Activated T-cell treated with anti-CD3 and anti-CD28 coated beads, Interleukin-2, amount 50 U/mL, for 24 hours (primary cell): ENCODE measurements around the gene PRKAR1B.

Experiments used
- DNase-seq: peaks from one replicate; pipeline ENCODE4 v3.0.0-alpha.2; 2020
- H3K27ac Mint-ChIP-seq: 2 replicates; pipeline ENCODE4 v1.8.0; 2020; ENCODE audit warnings: mild to moderate bottlenecking, mixed read lengths
- H3K27me3 Mint-ChIP-seq: 2 replicates; pipeline ENCODE4 v1.8.0; 2020; ENCODE audit warnings: mixed read lengths
- H3K36me3 Mint-ChIP-seq: 2 replicates; pipeline ENCODE4 v1.8.0; 2020; ENCODE audit warnings: low read depth, mixed read lengths
- H3K4me1 Mint-ChIP-seq: 2 replicates; pipeline ENCODE4 v1.8.0; 2020; ENCODE audit warnings: low read depth, mixed read lengths
- H3K4me3 Mint-ChIP-seq: 2 replicates; pipeline ENCODE4 v1.8.0; 2020; ENCODE audit warnings: mild to moderate bottlenecking, moderate library complexity, mixed read lengths
- H3K9me3 Mint-ChIP-seq: 2 replicates; pipeline ENCODE4 v1.8.0; 2020; ENCODE audit warnings: mixed read lengths

The PRKAR1B gene

DNA sequence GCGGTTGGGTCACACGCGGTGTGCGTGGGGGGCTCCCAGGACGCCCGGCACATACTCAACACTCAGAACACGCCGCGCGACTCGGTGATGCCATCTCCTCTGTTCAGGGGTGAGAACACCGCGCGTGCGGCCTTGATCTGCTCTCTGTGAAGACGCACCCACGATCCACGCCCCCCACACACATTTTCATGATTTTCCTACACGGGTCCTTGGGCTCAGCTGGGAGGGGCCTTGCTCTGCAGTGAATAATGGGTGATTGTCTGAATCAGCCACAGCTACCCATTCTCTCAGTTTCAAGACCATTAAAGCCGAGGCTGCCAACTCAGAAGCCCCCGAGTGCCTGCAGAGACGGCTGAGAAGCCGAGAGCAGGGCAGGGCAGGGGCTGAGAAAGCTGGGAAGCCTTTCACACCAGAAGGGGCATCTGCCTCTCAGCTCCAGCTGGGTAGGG is 153.1 kb downstream of the PRKAR1B start:
- no peak overlapping the region for H3K27ac Mint-ChIP-seq
- peaks cover 2% of the 10 kb centered on the region for H3K9me3 Mint-ChIP-seq
- peaks cover 4% of the 10 kb centered on the region for H3K4me1 Mint-ChIP-seq
- no peak overlapping the region for H3K4me3 Mint-ChIP-seq
- DNase-seq, result no peak
- H3K27me3 Mint-ChIP-seq, result no peaks in the 10 kb centered on the region
- peaks cover 56% of the 10 kb centered on the region for H3K36me3 Mint-ChIP-seq

DNA sequence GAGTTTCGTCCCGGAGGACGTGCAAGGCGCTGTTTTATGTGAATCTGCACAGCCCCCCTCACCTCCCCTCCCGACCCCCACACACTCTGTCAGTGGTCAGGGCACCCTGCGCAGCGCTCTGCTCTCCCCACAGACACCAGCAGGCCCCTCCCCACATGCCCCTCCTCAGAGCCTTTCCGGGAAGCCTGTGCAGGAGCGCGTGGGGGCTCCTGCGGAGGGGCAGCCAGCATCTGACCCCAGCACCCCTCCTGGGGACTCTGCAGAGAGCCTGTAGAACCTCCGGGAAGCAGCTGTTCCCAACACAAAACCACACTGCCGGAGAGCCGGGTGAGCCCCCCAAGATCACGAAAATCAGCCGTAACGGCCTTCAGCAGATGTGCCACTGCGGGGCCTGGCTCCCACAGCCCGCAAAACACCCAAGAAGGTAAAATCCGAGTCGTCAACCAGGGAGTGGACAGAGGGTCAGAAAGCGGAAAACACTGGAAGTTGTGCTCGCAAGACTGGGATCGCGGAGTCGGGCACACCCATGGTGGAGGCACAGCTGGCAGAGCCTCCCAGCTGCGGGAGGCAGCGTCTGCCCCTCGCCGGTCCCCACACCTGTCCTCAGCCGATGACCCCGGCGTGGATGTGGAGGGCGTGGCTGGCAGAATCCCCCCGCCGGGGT is 153.7 kb downstream of the PRKAR1B start:
- Mint-ChIP-seq H3K4me3 (no peak overlapping the region), H3K4me1 (peaks cover 4% of the 10 kb centered on the region), H3K36me3 (peaks cover 55% of the 10 kb centered on the region), H3K9me3 (peaks cover 2% of the 10 kb centered on the region), H3K27ac (no peak overlapping the region), H3K27me3 (no peaks in the 10 kb centered on the region)
- DNase-seq, result no peak

DNA sequence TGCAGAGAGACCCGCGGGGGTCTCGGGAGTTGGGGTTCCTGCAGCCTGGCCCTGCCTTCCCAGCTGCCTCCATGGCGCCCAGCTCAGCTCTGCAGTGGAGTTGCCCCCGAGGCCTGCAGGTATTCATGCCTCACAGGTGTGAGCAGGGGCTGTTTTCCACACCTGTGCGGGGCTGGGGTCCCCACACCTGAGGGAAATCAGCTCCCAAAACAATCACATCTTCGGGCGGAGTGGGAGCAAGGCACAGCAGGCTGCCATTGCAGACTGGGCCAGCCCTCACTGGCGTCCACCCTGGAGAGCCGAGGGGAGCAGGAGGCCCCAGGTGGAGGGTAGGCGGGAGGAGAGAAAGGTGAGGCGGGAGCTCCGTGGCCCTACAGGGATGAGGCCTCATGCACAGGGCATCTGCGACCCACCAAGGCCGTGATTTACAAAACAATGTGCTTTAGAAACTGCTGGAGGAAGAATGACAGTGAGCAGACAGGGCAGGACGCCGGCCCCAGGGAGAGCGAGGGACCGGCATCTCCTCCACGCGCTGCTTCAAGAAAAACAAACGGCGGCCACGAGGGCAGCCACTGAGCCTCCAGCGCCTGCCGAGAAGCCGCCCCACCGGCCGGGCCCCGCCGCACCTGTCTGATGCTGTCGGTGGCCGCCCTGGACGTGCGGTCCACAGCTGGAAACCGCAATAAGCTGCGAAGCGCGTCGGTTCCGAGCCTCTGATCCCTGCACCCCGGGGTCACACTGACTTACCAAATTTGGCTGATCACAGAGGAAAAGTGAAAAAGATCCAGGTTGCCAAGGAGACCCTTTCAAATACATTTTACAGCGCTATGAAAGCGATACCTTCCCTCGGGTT is 154.4 kb downstream of the PRKAR1B start:
- no peaks in the 10 kb centered on the region for H3K27me3 Mint-ChIP-seq
- H3K4me3 Mint-ChIP-seq, result no peak overlapping the region
- no peak for DNase-seq
- no peak overlapping the region for H3K27ac Mint-ChIP-seq
- H3K4me1 Mint-ChIP-seq, result peaks cover 4% of the 10 kb centered on the region
- H3K36me3 Mint-ChIP-seq, result peaks cover 50% of the 10 kb centered on the region
- H3K9me3 Mint-ChIP-seq, result peaks cover 2% of the 10 kb centered on the region

DNA sequence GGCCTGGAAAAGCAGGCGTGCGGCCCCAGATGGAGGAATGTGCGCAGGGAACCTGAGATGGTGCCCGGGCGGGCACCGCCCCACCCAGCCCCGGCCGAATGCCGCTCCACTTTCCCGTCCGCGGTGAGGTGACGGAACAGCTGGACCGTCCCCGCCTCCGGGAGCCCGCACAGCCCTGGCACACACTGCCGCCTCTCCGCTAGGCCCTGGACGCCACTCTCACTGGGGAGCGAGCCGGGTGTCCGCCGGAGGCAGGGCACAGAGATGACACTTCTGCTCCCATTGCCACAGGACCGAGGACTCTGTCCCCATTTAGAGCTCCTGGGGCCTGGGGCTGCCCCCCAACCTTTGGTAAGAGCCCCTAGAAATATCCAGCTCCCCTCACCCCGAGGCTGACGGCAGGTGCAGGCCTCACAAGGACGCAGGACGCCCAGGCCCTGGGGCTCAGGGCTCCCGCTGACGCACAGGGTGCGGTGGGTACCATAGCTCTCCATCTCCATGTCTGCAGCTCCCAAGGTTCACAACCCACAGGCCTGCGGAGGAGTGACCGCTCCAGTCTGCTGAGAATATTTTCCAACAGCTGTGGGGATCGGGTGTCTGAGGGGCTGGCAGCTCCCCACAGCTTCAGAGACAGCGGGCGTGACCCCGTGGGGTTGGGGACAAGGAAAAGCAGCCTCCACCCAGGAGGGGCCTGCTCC is 155.2 kb downstream of the PRKAR1B start:
- Mint-ChIP-seq H3K27ac (no peak overlapping the region), H3K36me3 (peaks cover 44% of the 10 kb centered on the region), H3K9me3 (peaks cover 2% of the 10 kb centered on the region), H3K4me3 (no peak overlapping the region), H3K27me3 (no peaks in the 10 kb centered on the region), H3K4me1 (peaks cover 4% of the 10 kb centered on the region)
- no peak for DNase-seq

DNA sequence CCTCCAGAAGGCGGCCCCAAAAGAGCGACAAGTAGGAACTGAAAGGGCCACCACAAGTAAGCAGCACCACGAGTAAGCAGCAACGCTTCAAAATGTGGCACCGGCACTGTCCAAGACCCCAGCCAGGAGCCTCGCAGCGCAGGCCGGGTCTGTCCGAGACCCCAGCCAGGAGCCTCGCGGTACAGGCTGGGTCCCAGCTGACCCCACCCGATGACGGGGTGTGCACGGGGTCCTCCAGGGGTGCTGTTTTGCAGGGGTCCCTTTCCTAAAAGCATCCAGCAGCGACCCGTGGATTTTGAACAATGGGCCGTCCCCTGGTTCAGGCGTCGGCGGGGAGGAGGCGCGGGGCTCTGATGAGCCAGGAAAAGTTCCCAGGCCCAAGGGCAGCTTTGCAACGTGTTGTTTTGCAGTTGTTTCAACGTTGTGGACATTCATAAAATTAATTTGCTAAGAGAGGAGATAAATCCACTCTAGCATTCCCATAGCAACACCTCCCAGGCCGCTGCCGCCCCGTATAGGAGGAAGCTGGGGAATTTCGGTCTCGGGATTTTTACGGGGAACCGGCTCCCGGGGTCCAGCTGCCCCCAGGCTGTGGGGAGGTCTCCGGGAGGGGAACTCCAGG is 155.9 kb downstream of the PRKAR1B start:
- Mint-ChIP-seq H3K27me3 (no peaks in the 10 kb centered on the region), H3K4me1 (peaks cover 4% of the 10 kb centered on the region), H3K9me3 (peaks cover 2% of the 10 kb centered on the region), H3K4me3 (no peak overlapping the region), H3K36me3 (peaks cover 37% of the 10 kb centered on the region), H3K27ac (no peak overlapping the region)
- no peak for DNase-seq

DNA sequence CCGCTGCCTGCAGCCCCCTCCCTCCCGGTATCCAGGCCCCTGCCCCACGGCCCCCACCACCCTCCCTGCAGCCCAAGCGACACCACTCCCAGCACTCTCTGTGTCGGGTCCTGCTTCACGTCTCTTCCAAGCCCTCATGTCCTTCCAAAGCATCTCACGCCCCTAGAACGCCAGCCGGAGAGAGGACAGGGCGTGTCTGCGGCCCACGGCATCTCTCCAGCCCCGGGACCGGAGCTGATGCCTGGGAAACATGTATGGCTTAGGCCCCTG is 156.3 kb downstream of the PRKAR1B start:
- Mint-ChIP-seq H3K4me3 (no peak overlapping the region), H3K4me1 (peaks cover under 1% of the 10 kb centered on the region), H3K9me3 (peaks cover under 1% of the 10 kb centered on the region), H3K27ac (no peak overlapping the region), H3K36me3 (peaks cover 33% of the 10 kb centered on the region), H3K27me3 (no peaks in the 10 kb centered on the region)
- no peak for DNase-seq

DNA sequence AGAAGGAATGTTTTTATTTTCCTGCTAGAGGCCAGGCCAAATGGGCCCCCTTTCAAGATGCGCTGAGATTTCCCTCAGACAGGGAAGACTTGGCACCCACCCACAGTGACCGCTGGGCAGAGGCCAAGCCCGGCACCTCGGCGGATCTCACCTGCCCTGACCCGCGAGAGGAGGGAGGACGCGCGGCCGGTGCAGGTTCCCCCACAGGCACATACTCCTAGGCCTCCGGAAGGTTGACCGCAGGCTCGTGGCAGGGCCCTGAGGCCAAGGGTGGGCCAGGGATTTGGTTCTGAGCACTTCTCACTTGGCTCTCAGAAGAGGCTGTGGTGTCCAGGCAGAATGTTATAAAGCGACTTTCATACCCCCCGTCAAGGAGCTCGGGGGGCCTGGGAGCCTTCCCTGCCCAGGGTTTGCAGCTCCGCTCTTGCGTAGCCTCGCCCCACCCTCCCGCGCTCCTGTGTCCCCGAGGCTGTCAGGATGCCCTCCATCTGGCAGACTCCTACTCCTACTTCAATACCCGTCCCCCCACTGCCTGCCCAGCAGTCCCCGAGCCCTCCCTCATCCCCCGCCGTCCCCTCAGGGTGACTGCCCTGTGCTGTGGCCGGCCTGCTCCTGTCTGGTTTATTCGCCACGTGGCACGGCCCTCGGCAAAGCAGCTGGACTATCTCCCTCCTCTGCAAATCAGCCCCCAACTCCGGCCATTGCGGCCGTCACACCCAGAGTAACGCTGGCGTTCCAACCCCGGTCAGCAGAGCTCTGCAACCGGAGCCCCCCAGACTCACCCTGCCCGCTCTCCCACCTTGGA is 156.9 kb downstream of the PRKAR1B start:
- H3K4me3 Mint-ChIP-seq, result no peak overlapping the region

DNA sequence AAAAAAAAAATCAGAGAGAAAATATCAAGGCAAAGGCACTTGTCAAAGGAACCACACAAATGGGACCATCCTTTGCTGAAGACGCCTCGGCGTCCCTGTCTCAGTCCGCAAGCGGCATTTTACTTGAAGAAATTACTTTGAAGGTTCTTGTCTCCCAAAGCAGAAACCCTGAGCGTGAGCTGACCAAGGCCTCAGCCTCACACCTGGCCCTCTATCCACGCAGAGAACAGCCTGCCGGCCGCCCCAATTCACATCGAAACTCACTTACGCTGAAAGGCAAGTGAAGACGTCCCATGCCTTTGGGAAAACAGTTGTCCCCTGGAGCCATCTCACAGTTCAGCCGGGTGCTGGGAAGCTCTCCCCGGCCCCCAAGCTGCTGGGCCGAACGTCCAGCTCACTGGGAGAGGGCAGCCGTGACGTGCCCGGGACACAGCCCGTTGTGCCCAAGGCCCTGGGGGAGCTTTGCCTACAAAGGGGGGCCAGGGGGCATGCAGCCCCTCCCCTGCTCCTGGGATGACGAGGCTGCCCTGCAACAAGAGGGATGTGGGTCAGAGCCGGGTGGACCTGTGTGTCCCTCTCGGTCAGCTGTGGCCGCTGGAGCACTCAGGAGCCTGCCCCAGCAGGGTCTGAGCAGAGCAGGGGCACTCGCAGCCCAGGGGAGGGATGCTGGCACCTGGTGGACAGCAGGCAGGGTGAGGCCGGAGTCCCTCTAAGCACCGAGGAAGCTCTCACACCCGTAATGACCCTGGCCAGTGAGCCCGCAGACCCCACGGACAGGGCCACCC is 157.8 kb downstream of the PRKAR1B start:
- Mint-ChIP-seq H3K27me3 (no peaks in the 10 kb centered on the region), H3K4me3 (no peak overlapping the region), H3K36me3 (peaks cover 21% of the 10 kb centered on the region), H3K4me1 (no peaks in the 10 kb centered on the region), H3K9me3 (no peaks in the 10 kb centered on the region), H3K27ac (no peak overlapping the region)
- DNase-seq, result no peak

More for the DNA sequence above, 156.9 kb downstream of the PRKAR1B start:
- Mint-ChIP-seq H3K36me3 (peaks cover 27% of the 10 kb centered on the region), H3K27ac (no peak overlapping the region), H3K27me3 (no peaks in the 10 kb centered on the region), H3K9me3 (no peaks in the 10 kb centered on the region), H3K4me1 (no peaks in the 10 kb centered on the region)
- DNase-seq, result no peak

DNA sequence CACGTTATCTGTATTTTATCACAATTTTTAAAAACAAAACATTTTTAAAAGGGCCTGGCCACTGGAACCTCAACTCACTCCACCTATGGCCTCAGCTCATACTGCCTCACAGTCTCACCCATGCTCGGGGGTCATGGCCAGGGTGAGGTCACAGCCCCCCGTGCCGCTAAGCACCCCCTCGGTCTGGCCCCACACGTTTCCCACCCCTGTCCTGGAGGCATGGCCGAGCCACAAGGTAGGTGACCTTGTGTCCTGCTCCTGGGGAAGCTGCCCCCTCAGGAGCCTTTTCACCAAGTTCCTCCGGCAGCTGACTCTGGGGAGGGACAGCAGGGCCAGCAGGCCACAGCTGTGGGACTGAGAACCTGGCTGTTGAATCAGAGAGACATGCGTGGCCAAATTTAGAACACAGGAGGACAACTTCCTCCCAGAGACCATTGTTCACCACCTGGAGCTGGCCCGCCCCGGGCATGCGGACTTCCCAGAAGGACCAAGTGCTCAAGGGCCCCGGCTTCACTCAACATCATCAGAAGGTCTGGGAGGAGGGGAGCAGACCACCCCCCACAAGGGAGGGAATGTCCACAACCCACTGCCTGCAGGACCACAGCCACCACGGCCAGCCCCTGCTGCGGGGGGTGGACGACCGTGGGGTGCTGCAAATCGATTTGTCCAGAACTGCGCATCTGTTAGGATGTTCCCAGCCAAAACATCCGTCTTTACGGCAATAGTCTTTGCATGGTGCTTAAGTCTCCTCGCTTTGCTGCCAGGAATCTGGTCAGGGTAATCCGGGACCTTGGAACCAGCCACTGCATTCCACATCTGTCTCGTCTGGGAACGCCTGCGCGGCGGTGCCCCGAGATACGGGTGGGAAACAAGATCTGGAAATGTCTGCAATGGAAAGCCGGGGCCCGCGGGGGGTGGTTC is 158.8 kb downstream of the PRKAR1B start:
- Mint-ChIP-seq H3K9me3 (no peaks in the 10 kb centered on the region), H3K27me3 (no peaks in the 10 kb centered on the region), H3K4me3 (no peak overlapping the region), H3K4me1 (no peaks in the 10 kb centered on the region), H3K36me3 (peaks cover 16% of the 10 kb centered on the region), H3K27ac (no peak overlapping the region)
- DNase-seq, result no peak

DNA sequence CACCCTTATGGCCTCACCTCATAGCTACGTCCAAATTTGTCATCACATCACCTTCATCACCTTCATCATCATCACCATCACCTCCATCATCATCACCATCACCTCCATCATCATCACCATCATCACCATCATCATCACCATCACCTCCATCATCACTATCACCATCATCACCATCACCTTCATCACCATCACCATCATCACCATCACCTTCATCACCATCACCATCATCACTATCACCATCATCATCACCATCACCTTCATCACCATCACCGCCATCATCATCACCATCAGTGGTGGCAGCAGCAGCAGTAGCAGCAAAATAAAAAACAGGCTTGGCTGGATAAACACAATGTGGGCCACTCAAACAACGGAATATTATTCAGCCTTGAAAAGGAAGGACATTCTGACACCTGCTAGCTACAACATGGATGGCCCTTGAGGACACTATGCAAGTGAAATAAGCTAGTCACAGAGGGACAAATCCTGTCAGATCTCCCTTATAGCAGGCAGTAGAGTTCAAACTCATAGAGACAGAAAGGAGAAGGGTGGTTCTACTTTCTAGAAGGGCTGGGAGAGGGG is 159.7 kb downstream of the PRKAR1B start:
- DNase-seq, result no peak
- no peak overlapping the region for H3K4me3 Mint-ChIP-seq
- H3K27ac Mint-ChIP-seq, result no peak overlapping the region
- H3K27me3 Mint-ChIP-seq, result no peaks in the 10 kb centered on the region
- no peaks in the 10 kb centered on the region for H3K9me3 Mint-ChIP-seq
- peaks cover 4% of the 10 kb centered on the region for H3K4me1 Mint-ChIP-seq
- peaks cover 18% of the 10 kb centered on the region for H3K36me3 Mint-ChIP-seq

DNA sequence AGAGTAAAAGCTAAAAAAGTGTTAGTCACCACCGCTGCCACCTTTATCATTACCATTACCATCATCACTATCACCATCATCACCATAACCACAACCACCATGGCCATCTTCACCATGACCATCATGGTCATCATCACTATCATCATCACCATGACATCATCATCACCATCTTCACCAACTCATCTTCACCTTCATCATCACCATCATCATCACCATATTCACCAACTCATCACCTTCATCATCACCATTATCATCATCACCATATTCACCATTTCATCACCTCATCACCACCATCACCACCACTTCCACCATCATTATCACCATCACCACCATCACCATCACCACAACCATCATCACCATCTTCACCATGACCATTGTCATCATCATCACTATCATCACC is 161.0 kb downstream of the PRKAR1B start:
- Mint-ChIP-seq H3K4me3 (no peak overlapping the region), H3K27ac (no peak overlapping the region), H3K36me3 (peaks cover 22% of the 10 kb centered on the region), H3K4me1 (peaks cover 4% of the 10 kb centered on the region), H3K9me3 (no peaks in the 10 kb centered on the region), H3K27me3 (no peaks in the 10 kb centered on the region)
- no peak for DNase-seq

DNA sequence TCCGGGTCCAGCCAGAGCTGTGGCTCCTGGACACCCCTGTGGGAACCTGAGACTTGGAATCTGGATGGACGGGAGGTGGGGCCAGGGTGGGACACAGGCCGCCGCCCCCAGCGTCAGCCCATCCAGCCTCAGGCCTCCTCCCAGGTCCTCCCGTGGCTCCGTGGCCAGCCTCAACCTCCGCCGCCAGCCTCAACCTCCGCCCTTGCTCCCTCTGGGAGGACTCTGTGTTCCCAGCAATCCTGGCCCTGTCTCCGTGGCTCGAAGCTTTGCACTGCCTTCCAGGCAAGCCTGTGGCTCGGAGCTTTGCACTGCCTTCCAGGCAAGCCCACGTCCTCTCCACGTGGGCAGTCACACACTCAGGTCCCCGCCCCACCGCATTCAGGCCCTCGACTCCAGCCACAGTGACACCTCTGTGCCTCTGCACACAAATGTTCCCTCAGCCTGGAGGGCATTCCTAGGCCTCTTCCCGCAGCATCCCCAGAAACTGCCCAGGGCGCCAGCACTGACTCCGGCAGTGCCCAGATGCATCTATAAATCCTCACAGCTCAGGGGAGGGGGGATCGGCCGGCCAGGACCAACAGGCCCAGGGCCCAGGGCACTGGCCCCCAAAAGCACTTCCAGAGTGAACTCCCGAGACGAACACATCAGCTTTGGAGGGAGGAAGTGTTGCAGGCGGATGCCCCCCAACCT is 162.8 kb downstream of the PRKAR1B start:
- H3K27me3 Mint-ChIP-seq, result no peaks in the 10 kb centered on the region
- H3K36me3 Mint-ChIP-seq, result peaks cover 24% of the 10 kb centered on the region
- no peak overlapping the region for H3K4me3 Mint-ChIP-seq
- peaks cover 6% of the 10 kb centered on the region for H3K4me1 Mint-ChIP-seq
- H3K9me3 Mint-ChIP-seq, result no peaks in the 10 kb centered on the region
- no peak for DNase-seq
- H3K27ac Mint-ChIP-seq, result no peak overlapping the region
